Liver (tissue), 9 donors: ENCODE results near the gene LILRA1. TPM values are rescaled to one million over a fixed set of nuclear protein-coding genes. Genes with fewer than 3 reads are reported as not detected.
"Not testable (repeated sequence)": the region's sequence is repeated elsewhere in the genome, so short reads cannot be mapped to it uniquely, and the experiment has no call there.

Source experiments
- DNase-seq: peaks from one replicate; pipeline ENCODE4 v3.0.0-alpha.2; 2017; ENCODE audit warnings: low spot score
- H3K27ac ChIP-seq, 2 donors: one replicate each; pipeline ENCODE4 v1.7.0; 2013; ENCODE audit warnings: inconsistent platforms in 2 of 2, low read length in 2 of 2, control low read depth in 1 of 2, low read depth in 1 of 2, mild to moderate bottlenecking in 1 of 2
- H3K27me3 ChIP-seq, 4 donors: one replicate each; pipeline versions ENCODE4 v1.6.1 to v1.7.0; 2013; ENCODE audit warnings: low read length in 3 of 4, inconsistent platforms in 1 of 4, mild to moderate bottlenecking in 1 of 4, moderate library complexity in 1 of 4; ENCODE audit not compliant: control insufficient read depth in 4 of 4, insufficient read depth in 4 of 4
- H3K36me3 ChIP-seq, 4 donors: one replicate each; pipeline versions ENCODE4 v1.6.1 to v1.7.0; 2013; ENCODE audit warnings: low read length in 3 of 4, mild to moderate bottlenecking in 3 of 4, low read depth in 1 of 4, moderate library complexity in 1 of 4; ENCODE audit not compliant: control insufficient read depth in 4 of 4, insufficient read depth in 3 of 4
- H3K4me1 ChIP-seq, 4 donors: one replicate each; pipeline versions ENCODE4 v1.6.1 to v1.7.0; 2013; ENCODE audit warnings: low read length in 3 of 4, mild to moderate bottlenecking in 3 of 4, moderate library complexity in 1 of 4; ENCODE audit not compliant: control insufficient read depth in 4 of 4, insufficient read depth in 4 of 4
- H3K4me3 ChIP-seq, 3 donors: one replicate each; pipeline versions ENCODE4 v1.6.1 to v1.7.0; 2013; ENCODE audit warnings: low read length in 3 of 3, control low read depth in 1 of 3, low read depth in 1 of 3, mild to moderate bottlenecking in 1 of 3
- H3K9ac ChIP-seq, 2 donors: one replicate each; pipeline ENCODE4 v1.7.0; 2013; ENCODE audit warnings: low read length in 2 of 2, mild to moderate bottlenecking in 2 of 2, moderate library complexity in 2 of 2, control low read depth in 1 of 2, low read depth in 1 of 2
- H3K9me3 ChIP-seq, 4 donors: one replicate each; pipeline versions ENCODE4 v1.6.1 to v1.7.0; 2013; ENCODE audit warnings: low read length in 3 of 4; ENCODE audit not compliant: control insufficient read depth in 4 of 4
- EGR1 ChIP-seq, 2 donors: IDR thresholded peaks; 2 replicates each; pipeline ENCODE4 v1.6.1; 2016 to 2018; ENCODE audit warnings: antibody characterized with exemption in 2 of 2, low read depth in 2 of 2
- FOXA1 ChIP-seq: IDR thresholded peaks from 2 replicates; pipeline ENCODE4 v1.6.1; 2016; ENCODE audit warnings: antibody characterized with exemption
- FOXA2 ChIP-seq: IDR thresholded peaks from 2 replicates; pipeline ENCODE4 v1.6.1; 2016; ENCODE audit warnings: antibody characterized with exemption
- GABPA ChIP-seq, 2 donors: IDR thresholded peaks in 1 of 2; conservative IDR thresholded peaks in 1 of 2; 2 replicates each; pipeline ENCODE4 v1.6.1; 2016; ENCODE audit warnings: antibody characterized with exemption in 2 of 2, mild to moderate bottlenecking in 1 of 2, moderate library complexity in 1 of 2
- HNF4A ChIP-seq, 2 donors: conservative IDR thresholded peaks; 2 replicates each; pipeline ENCODE4 v1.6.1; 2016; ENCODE audit warnings: antibody characterized with exemption in 2 of 2, mild to moderate bottlenecking in 2 of 2
- HNF4G ChIP-seq: IDR thresholded peaks from 2 replicates; pipeline ENCODE4 v1.6.1; 2016; ENCODE audit warnings: antibody characterized with exemption
- JUND ChIP-seq, 2 donors: IDR thresholded peaks; 2 replicates each; pipeline ENCODE4 v1.6.1; 2016; ENCODE audit warnings: antibody characterized with exemption in 2 of 2
- NR2F2 ChIP-seq: IDR thresholded peaks from 2 replicates; pipeline ENCODE4 v1.6.1; 2016; ENCODE audit warnings: antibody characterized with exemption
- RAD21 ChIP-seq, 2 donors: IDR thresholded peaks; 2 replicates each; pipeline ENCODE4 v1.6.1; 2016; ENCODE audit warnings: antibody characterized with exemption in 2 of 2, mild to moderate bottlenecking in 2 of 2
- RXRA ChIP-seq, 2 donors: IDR thresholded peaks; 2 replicates each; pipeline ENCODE4 v1.6.1; 2017 to 2018; ENCODE audit warnings: antibody characterized with exemption in 2 of 2, mild to moderate bottlenecking in 1 of 2
- SP1 ChIP-seq: IDR thresholded peaks from 2 replicates; pipeline ENCODE4 v1.6.1; 2018; ENCODE audit warnings: antibody characterized with exemption, mild to moderate bottlenecking
- TAF1 ChIP-seq: conservative IDR thresholded peaks from 2 replicates; pipeline ENCODE4 v1.6.1; 2016; ENCODE audit warnings: antibody characterized with exemption, mild to moderate bottlenecking
- YY1 ChIP-seq: IDR thresholded peaks from 2 replicates; pipeline ENCODE4 v1.6.1; 2016; ENCODE audit warnings: antibody characterized with exemption, mild to moderate bottlenecking
- WGBS: extraction: QIAGEN DNeasy Blood & Tissue Kit; methylation state at CpG from one replicate; pipeline ENCODE4 v1.1.7; 2013; 5-methylcytosine and 5-hydroxymethylcytosine counted together
- polyA plus RNA-seq, 2 donors: library from polyadenylated mRNA; stranded (reverse) in 1 of 2; unstranded in 1 of 2; fragments of 200-250 nt in 1 of 2; fragments of >200 nt in 1 of 2; fragmentation: Nextera tagmentation in 1 of 2; extraction: Ambion mirVana in 1 of 2; gene quantifications; one replicate each; pipeline versions ENCODE4 v1.2.1 to v1.2.3, GENCODE V29; 2013 to 2015
- total RNA-seq, 2 donors: library from RNA; depleted of rRNA; stranded (reverse); fragments of >200 nt; gene quantifications; one replicate each; pipeline ENCODE4 v1.2.3, GENCODE V29; 2014
- TF ChIP-seq, protein P1 (sequence below): fragments of 150-350 bp; IDR thresholded peaks from 2 replicates; pipeline ENCODE4 v1.5.1; 2017; ENCODE audit warnings: improper control_type of control experiment, low read depth, low read length; ENCODE audit not compliant: missing input control
- TF ChIP-seq, protein P2 (sequence below): IDR thresholded peaks from 2 replicates; pipeline ENCODE4 v1.6.1; 2016; ENCODE audit warnings: antibody characterized with exemption
- TF ChIP-seq, protein P3 (sequence below): IDR thresholded peaks from 2 replicates; pipeline ENCODE4 v1.6.1; 2016; ENCODE audit warnings: antibody characterized with exemption, mild to moderate bottlenecking
- TF ChIP-seq, protein P4 (sequence below): IDR thresholded peaks from 2 replicates; pipeline ENCODE4 v1.6.1; 2016; ENCODE audit warnings: antibody characterized with exemption
- TF ChIP-seq, protein P5 (sequence below): IDR thresholded peaks from 2 replicates; pipeline ENCODE4 v1.6.1; 2016; ENCODE audit warnings: antibody characterized with exemption
- donor health status: healthy.
- donor health status: healthy.
- donor health status: healthy.
- donor health status: healthy.
- donor health status: healthy.

LILRA1 gene
- total RNA-seq (1 to 10 TPM; 1.4 to 2.1 TPM), polyA plus RNA-seq (1 to 10 TPM in 1 of 2 donors, under 1 TPM in 1; 0.43 to 1.1 TPM)

DNA sequence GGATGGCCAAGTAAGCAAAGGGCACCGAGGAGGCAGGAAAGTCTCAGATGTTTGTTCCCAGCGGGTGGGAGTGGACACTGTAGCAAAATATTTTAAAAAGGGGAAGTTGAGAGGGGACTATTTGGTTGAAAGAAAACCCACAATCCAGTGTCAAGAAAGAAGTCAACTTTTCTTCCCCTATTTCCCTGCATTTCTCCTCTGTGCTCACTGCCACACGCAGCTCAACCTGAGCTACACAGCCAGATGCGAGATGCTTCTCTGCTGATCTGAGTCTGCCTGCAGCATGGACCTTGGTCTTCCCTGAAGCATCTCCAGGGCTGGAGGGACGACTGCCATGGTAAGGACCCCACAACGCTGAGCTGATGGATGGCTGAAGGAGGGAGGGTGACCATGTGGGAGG, at the start of gene LILRA1:
Gene LILRA1 (plus strand): TSS at position 188 of the 400 bp plus-strand sequence. CDS start 613 bp downstream, outside the sequence.
- WGBS = 56% methylated on average over 6 of the region's 6 CpGs

DNA sequence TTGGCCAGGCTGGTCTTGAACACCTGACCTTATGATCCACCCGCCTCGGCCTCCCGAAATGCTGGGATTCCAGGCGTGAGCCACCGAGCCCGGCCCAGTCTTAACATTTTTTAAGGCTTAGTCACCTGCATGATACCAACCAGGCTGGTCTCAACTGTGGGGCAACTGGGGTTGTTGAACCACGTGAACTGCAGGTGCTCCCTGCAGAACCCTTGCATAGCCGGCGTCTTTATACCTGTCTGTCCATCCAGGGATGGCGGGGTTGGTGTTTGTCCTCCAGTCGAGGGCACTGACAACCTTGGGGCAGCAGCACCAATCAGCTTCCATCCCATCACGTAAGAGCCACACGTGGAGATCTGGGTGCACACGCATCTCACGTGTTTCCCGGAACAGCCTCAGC, 44.6 kb upstream of the LILRA1 start:
- Histone ChIP-seq H3K9me3 (no peaks in the 10 kb centered on the region), H3K36me3 (no peaks in the 10 kb centered on the region), H3K4me1 (no peaks in the 10 kb centered on the region), H3K9ac (no peak overlapping the region), H3K27ac (no peak overlapping the region), H3K27me3 (no peaks in the 10 kb centered on the region), H3K4me3 (no peak overlapping the region)
- DNase-seq = no peak
- 80% methylated on average over 16 of the region's 16 CpGs for WGBS
- TF ChIP-seq, protein P1, sequence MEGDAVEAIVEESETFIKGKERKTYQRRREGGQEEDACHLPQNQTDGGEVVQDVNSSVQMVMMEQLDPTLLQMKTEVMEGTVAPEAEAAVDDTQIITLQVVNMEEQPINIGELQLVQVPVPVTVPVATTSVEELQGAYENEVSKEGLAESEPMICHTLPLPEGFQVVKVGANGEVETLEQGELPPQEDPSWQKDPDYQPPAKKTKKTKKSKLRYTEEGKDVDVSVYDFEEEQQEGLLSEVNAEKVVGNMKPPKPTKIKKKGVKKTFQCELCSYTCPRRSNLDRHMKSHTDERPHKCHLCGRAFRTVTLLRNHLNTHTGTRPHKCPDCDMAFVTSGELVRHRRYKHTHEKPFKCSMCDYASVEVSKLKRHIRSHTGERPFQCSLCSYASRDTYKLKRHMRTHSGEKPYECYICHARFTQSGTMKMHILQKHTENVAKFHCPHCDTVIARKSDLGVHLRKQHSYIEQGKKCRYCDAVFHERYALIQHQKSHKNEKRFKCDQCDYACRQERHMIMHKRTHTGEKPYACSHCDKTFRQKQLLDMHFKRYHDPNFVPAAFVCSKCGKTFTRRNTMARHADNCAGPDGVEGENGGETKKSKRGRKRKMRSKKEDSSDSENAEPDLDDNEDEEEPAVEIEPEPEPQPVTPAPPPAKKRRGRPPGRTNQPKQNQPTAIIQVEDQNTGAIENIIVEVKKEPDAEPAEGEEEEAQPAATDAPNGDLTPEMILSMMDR = no peak
- TF ChIP-seq EGR1 (IDR thresholded peaks at IDR 0.05; ENCODE audit: low read depth in 2 of 2) (no peak), TAF1 (no peak), GABPA (IDR thresholded peaks at IDR 0.05 in 1 of 2, conservative IDR thresholded peaks at IDR 0.05 in 1 of 2) (no peak), FOXA2 (no peak)
- TF ChIP-seq, protein P2, sequence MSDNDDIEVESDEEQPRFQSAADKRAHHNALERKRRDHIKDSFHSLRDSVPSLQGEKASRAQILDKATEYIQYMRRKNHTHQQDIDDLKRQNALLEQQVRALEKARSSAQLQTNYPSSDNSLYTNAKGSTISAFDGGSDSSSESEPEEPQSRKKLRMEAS = no peak

More for the DNA sequence above, at the start of gene LILRA1:
- not testable (repeated sequence) for DNase-seq, H3K9ac ChIP-seq, H3K9me3 ChIP-seq, H3K27ac ChIP-seq, H3K36me3 ChIP-seq, H3K27me3 ChIP-seq, H3K4me3 ChIP-seq, H3K4me1 ChIP-seq

DNA sequence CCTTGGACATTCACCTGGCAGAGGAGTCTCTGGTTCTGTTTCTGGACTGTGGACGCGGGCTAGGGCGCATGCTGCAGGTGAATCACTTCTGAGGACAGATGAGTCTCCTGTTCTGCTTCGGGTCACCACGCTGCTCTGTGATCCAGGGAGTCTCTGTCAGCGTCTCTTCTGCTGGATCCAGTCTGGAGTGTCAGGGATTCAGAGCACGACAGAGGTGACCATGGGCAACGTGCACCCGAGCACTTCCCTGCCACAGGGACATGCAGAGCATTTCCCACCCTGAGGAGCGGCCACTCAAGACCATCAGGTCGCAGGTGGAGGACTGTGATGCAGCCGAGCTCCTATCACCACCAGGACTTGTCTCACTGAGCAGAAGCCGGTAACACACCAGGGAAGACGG, 44.2 kb upstream of the LILRA1 start:
- Histone ChIP-seq H3K27me3 (no peaks in the 10 kb centered on the region), H3K36me3 (no peaks in the 10 kb centered on the region), H3K4me1 (no peaks in the 10 kb centered on the region), H3K4me3 (no peak overlapping the region), H3K9ac (no peak overlapping the region), H3K9me3 (no peaks in the 10 kb centered on the region), H3K27ac (no peak overlapping the region)
- WGBS = 78% methylated on average over 14 of the region's 14 CpGs
- DNase-seq = no peak
- no peak for TF ChIP-seq TAF1
- TF ChIP-seq, protein P1 = no peak
- no peak for TF ChIP-seq YY1
- TF ChIP-seq SP1 = no peak
- no peak for TF ChIP-seq GABPA (IDR thresholded peaks at IDR 0.05 in 1 of 2, conservative IDR thresholded peaks at IDR 0.05 in 1 of 2)
- no peak for TF ChIP-seq RAD21 (IDR thresholded peaks at IDR 0.05)
- no peak for TF ChIP-seq FOXA1
- no peak for TF ChIP-seq RXRA (IDR thresholded peaks at IDR 0.05)
- TF ChIP-seq EGR1 (IDR thresholded peaks at IDR 0.05; ENCODE audit: low read depth in 2 of 2) = no peak
- TF ChIP-seq, protein P3, sequence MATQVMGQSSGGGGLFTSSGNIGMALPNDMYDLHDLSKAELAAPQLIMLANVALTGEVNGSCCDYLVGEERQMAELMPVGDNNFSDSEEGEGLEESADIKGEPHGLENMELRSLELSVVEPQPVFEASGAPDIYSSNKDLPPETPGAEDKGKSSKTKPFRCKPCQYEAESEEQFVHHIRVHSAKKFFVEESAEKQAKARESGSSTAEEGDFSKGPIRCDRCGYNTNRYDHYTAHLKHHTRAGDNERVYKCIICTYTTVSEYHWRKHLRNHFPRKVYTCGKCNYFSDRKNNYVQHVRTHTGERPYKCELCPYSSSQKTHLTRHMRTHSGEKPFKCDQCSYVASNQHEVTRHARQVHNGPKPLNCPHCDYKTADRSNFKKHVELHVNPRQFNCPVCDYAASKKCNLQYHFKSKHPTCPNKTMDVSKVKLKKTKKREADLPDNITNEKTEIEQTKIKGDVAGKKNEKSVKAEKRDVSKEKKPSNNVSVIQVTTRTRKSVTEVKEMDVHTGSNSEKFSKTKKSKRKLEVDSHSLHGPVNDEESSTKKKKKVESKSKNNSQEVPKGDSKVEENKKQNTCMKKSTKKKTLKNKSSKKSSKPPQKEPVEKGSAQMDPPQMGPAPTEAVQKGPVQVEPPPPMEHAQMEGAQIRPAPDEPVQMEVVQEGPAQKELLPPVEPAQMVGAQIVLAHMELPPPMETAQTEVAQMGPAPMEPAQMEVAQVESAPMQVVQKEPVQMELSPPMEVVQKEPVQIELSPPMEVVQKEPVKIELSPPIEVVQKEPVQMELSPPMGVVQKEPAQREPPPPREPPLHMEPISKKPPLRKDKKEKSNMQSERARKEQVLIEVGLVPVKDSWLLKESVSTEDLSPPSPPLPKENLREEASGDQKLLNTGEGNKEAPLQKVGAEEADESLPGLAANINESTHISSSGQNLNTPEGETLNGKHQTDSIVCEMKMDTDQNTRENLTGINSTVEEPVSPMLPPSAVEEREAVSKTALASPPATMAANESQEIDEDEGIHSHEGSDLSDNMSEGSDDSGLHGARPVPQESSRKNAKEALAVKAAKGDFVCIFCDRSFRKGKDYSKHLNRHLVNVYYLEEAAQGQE = no peak
- TF ChIP-seq, protein P4, sequence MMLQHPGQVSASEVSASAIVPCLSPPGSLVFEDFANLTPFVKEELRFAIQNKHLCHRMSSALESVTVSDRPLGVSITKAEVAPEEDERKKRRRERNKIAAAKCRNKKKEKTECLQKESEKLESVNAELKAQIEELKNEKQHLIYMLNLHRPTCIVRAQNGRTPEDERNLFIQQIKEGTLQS = no peak
- TF ChIP-seq HNF4A (conservative IDR thresholded peaks at IDR 0.05) = no peak
- no peak for TF ChIP-seq JUND (IDR thresholded peaks at IDR 0.05)
- no peak for TF ChIP-seq NR2F2
- TF ChIP-seq, protein P5, sequence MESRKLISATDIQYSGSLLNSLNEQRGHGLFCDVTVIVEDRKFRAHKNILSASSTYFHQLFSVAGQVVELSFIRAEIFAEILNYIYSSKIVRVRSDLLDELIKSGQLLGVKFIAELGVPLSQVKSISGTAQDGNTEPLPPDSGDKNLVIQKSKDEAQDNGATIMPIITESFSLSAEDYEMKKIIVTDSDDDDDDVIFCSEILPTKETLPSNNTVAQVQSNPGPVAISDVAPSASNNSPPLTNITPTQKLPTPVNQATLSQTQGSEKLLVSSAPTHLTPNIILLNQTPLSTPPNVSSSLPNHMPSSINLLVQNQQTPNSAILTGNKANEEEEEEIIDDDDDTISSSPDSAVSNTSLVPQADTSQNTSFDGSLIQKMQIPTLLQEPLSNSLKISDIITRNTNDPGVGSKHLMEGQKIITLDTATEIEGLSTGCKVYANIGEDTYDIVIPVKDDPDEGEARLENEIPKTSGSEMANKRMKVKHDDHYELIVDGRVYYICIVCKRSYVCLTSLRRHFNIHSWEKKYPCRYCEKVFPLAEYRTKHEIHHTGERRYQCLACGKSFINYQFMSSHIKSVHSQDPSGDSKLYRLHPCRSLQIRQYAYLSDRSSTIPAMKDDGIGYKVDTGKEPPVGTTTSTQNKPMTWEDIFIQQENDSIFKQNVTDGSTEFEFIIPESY = no peak
- TF ChIP-seq, protein P2 = no peak
- no peak for TF ChIP-seq HNF4G
- TF ChIP-seq FOXA2 = no peak
